HG03558 (cell line): ENCODE data around the gene SLC7A1.

Experiments used
- ATAC-seq: cut with Tn5 transposase; IDR thresholded peaks from one replicate; pipeline ENCODE4 v1.9.1; 2021; ENCODE audit warnings: moderate number of reproducible peaks; ENCODE audit not compliant: unreplicated experiment; ENCODE audit errors: extremely low read depth

The SLC7A1 gene

DNA sequence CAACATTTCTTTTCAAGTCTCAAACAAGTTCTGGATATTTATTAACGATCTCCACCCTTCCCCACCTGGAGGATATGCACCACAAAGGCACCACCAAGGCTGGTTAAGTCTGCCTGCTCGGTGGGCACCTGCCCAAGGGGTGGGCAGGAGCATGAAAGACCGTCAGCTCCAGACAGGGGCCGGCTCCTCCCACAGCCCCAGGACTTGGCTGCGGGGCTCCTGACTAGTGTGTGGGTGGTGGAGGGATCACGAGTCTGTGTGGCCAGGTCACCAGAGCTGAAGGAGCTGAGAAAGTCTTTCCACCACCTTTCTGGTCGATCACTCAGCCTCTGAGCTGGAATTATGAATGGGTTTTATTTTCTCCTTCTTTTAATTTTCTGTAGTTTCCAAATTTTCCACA, 7.8 kb downstream of the SLC7A1 start:
- ATAC-seq: no peak

DNA sequence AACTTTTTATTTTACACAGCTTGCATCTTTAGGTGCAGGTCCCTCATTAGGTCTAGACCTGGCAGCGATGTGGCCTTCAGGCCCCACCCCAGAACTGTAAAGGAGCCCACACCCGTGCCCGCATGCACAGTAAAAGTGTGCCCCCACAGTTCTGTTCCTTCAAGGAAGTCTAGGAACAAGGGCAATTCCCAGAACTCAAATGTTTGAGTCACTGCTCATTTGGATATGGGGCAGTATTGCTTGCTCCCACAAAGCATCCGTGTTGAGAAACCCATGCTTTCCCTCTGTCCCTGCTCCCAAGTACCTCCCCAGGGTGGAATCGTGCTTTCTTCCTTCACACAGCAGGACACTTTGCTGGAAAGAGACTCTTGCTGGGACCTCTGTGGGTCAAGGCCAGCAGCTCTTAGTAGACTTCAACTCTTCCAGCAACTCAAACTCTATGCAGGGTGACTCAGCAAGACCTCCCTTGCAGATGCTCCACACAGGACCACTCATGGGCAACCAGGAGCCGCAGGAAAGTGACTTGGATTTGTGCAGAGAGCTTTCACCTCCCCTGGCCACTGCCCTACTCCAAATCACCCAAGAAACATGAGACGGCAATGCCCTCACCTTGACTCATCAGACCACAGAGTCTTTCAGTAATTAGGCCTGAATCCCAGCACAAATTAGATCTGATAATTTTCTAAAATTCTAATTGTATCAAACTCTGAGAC, 12.3 kb downstream of the SLC7A1 start:
- no peak for ATAC-seq

DNA sequence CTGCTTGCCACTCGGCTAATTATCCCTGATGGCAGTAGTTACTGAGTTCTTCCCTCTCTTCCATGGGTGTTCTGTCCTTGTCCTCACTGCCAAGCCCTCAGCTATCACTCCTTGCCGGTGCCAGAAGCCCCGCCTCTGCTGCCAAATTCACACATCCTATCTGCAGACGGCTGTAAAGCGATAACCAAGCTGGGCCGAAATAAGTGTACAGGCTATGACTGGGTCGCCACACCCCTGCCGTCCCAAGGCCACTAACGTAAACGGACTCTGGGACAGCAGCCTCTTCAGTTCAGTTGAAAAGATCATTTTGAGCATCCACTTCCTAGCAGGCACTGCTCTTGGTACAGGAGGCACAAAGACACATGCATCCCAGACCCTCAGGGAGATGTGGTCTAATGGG, 13.3 kb downstream of the SLC7A1 start:
- no peak for ATAC-seq

DNA sequence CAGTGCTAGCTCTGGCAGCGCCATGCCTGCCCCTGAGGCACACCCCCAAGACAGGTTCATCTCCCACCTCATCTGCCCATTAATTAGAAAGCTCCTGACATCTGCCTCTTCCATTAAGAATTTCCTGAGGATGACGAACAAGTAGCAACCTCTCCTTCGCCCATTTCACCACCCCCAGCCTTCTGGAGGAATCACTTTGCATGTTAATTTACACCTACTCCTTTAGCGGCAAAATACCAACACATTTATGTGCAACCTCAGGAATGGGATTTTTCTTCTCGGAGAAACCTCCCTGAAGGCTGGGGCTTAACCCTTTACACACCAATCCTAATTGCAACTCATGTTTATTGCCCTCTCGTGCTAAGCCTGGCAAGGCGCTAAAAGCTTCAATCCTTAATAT, 13.8 kb downstream of the SLC7A1 start:
- no peak for ATAC-seq

DNA sequence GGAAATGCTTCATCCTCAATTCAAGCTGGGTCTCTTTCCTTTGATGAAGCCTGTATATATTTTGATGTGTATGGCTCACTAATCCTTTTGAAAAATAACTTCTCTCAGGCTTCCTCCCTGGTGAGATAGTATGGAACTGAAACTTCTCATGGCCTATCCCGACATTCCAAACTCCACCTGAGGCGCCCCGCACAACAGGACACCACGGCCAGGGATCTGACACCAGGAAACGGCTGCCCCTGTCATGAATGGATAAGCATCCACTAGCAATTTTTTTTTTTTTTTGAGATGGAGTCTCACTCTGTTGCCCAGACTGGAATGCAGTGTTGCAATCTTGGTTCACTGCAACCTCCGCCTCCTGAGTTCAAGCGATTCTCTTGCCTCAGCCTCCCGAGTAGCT, 16.4 kb downstream of the SLC7A1 start:
- no peak for ATAC-seq

DNA sequence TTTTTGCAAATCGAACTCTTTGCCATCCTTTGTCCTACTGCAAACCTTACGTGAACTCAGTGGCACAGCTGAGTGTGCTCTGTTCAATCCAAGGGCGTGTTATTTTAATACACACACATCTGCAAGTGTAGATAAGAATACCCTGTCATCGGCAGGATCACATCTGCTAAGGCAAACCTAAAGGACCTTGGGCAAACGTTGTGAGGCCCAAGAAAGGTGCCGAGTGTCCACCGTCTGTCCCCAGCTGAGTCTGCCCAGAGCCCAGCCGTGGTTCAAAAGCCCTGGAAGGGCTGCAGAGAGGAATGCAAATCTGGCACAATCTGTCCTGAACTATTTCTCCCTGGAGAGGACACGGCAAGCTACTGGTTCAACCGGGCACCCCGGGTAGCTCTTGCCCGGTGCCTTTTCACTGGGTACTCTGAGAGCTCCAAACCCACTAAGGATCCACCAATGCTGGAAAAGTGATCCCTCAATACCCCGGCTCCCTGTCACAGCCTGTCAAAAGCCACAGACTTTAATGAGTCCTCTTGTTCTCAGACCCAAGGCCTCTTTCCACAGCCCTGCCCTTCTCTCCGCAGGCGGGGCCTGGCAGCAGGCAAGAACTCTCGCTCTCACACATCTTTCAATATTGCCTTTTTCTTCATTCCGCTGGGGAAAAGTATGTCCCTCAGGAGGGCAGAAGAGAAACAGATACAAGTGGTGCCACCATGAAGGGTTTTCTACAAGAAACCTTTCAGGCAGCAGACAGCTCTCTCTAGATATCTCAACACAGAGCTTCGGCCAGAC, 17.0 kb downstream of the SLC7A1 start:
- ATAC-seq: no peak

DNA sequence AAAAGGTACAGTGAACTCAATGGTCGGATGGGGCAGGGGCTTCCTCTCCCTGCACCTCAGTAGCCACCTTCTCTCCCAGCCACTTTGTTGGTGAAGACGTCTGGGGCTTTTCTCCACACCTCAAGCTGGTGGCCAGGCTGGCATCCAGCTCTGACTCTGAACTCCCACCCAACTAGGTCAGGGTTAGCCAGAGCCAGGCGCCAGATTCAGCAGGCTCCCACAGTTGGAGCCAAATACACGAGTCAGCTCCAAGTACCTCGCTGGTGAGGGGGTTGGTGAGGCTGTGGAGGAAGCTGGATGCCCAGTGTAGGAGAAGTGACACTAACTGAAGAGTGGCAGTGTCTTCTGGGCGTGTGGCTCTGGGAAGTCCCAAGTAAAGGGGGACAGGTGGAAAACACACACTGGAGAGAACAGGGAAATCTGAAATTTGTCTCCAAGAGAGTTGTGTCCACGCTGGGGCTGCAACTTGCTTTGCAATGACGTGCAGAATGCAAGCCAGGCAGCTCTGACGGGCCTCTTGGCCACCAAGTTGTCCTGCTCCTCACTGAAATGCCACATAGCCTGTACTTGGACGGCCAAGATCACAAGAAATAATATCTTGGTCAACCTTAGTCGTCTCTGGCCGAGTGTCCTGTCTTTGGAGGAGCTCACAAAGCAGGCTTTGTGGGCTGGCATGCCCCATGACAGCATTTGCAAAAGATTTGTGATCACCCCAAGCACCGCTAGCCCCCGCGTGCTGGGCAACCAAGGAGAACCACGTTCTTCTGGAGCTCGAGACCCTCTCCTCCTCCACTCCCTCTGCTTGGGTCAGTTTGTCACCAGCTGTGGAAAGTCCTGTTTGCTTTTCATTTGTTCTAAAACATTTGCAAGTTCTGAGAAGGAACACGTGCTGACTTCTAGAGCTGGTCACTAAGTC, 18.1 kb downstream of the SLC7A1 start:
- ATAC-seq: no peak

DNA sequence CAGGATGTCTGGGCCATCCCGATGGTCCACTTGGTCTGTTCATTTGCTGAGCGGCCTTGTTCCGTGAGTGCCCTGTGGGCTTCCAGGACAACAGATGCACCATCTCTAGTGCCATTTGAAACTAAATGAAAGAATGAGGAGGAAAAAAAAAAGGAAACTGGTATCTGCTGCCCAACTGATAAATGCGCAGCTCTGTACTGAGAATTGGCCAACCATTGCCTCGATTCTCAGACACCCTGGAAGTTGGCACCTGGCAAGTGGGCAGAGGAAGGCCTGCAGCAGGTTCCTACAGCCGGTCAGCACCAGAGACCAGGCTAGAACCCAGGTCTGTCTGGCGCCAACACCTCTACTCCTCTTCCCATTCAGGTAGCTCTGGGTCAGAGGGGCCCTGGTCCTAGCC, 18.9 kb downstream of the SLC7A1 start:
- no peak for ATAC-seq

DNA sequence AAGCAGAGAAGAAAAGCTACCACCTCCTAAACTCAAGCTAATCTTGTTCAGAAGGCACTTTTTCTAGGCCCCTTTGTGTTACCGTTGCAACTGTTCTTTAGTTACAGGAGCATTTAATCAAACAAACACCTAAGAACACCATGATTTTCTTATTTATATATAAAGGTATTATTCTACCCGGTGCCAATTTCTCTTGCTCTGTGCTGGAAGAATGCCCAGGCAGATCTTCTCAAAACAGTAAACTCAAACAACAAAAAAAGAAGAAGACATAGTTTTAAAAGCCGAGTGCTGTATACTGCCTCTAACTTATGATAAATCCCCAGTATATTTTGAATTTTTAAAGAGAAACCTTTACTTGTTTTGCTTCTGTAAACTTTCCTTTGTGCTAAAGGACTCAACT, 20.4 kb downstream of the SLC7A1 start:
- ATAC-seq: no peak

DNA sequence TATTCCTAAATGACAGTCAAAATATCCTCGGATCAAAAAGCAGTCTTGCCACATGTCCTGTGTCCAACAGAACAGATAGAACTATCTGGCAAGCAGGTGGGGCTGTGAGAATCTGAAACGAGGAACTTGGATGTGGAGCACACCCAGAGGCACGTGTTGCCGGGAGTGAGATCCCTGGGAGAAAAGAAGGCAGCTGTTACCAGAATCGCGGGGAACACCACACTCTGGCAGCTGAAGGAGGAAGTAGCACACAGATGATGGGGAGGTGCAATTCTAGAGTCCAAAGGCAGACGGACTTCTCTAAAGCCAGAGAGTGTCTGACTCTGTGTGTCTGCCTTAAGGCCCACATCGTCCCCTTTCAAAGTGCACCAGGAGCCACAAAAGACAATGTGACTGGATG, 22.3 kb downstream of the SLC7A1 start:
- no peak for ATAC-seq

DNA sequence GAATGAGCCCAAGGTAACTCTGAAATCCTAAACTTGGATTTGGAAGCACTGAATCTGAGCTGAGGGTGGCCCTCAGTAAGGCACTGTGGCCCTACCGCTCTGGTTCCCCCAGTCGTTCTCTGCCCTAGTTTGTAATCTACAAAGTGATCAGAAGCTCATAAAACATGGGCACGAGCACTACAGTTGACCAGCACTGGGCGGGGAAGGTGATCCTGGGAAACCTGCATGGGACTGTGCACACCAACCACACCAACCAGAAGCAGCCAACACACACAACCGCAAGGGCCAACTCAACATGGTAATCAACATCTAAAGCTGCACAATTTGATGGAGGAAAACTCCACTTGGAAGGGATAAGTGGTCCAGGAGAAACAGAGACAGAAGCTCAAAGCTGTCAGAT, 22.9 kb downstream of the SLC7A1 start:
- no peak for ATAC-seq

DNA sequence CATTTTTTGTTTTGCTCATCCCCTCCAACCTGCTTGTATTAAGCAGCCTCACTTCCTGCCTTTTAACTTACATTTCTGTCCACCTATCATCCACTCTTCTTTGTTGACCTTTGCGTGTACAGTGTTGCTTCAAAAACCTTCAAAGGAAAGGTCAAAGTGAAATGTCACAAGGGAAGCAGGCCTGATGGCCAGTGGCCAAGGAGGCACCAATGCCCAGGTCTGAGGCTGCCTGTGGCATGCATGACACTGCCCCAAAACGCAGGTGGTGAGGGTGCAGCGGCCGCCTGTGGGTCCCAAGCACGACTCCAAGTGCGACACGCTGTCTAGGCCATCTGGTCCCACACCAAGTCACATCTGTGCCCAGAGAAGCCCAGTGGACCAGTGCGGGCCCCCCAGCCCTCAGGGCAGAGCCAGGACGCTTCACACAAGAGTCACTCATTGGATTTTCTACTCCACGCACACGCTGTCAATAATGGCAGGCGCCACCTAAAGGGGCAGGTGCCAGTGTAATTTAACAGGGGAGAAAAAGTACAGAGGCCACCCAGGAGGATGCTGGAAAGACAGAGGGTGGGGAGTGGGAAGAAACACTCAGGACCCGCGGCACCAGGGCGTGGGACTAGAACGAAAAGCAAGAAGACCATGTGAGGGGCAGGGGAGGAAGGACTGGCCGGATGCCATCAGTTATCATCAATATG, 23.5 kb downstream of the SLC7A1 start:
- ATAC-seq: no peak

DNA sequence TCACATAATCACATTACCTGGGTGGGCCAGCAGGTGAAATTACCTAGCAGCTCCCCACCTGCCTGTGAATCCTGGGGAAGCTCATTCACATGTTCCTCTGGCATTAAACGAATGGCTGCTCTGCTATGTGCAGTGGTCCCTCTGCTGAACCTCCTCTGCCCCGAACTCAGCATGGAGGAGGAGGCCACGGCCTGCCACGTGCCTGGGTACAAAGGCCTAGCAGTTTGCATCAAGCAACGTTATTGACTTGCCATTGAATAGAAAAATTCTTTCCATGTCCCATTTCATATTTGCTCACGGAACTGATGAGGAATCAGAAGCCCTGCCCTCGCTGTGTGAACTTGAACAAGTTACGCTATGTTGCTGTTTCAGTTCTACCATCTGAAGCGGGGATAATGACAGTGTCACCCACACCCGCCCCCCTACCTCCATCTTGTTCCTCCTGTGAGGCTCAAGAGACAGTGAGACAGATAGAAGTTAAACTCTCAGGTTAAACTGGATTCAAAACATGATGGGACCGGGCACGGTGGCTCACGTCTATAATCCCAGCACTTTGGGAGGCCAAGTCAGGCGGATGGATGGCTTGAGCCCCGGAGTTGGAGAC, 25.3 kb downstream of the SLC7A1 start:
- no peak for ATAC-seq

DNA sequence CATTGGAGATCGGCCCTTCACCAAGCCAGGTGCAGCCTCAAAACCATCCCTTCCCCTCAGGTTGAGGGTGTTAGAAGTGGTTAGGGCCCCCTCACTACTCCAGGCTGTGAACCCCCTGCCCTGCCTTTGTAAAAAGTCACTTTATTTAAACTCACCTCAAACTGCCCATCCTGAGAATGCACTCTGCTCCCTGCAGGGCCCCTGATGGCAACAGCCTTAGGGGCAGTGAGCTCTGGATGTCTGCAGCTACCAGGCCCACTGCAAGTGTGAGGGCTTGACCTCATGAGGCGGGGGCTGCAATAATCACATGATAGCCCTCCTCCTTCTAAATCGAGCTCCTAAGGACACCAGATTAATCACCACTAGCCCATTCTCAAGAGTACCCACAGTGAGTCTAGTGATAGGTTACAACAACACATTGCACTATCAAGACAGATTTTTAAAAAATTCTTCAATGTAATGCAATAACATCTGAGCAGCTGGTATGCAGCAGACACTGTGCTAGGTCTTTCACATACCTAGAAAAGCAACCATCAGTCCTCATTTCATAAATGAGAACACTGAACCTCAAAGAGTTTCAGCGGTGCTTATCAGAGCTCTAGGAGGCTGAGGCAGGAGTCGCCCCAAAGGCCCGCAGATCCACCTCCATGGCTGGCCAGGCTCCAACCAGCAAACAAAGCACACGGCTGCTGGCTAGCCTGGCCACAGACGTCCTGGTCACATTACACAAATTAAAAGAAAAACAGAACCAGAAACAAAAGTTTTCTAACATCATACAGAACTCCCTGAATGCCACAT, 26.0 kb downstream of the SLC7A1 start:
- ATAC-seq: no peak

DNA sequence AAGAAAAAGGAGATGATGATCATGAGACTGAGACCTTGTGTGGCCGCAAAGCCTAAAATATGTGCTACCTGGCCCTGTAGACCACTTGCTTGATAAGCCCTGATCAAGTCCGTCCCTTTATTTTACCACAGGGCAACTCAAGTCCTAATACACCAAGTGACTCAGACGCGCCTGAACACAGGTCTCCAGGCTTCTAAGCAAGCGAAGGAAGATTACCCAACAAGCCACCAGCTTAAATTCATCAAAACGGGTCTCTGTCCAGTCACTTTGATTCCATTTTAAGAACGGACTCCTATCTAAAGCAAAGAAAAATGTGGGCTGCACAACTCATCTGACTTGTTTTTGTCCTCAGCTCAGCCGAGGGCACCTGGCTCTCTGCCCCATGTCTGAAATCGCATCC, 26.8 kb downstream of the SLC7A1 start:
- ATAC-seq: no peak

DNA sequence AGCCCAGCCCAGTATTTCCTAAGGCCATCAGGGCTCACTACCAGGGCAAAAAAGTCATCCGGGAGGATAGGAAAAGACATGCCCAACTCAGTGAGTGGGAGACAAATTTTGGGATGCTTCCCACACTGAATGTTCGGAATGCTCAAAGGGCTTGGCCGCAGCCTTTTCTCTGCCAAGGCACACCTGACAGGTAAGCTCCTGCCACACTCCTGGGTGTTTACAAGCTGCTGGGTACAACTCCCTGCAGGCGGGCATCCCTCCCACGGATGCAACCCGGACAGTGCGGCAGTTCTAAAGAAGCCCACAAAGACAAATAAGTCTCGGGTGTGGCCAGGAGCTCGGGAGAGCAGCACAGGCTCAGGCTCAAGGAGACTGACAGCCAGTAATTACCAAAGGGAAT, 28.1 kb downstream of the SLC7A1 start:
- no peak for ATAC-seq

DNA sequence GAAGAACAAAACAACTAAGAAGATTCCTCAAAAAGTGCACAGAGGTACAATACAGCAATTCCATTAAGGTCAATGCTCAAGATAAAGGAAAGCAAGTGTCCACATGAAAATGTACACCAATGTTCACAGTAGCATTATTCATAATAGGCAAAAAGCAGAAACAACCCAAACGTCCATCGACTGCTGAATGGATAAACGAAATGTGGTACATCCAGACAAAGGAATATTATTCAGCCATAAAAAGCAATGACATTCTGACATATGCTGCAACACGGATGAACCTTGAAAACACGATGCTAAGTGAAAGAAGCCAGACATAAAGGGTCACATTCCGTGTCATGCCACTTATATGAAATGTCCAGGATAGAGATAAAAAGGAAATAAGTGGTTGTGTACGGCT, 29.3 kb downstream of the SLC7A1 start:
- ATAC-seq: no peak

DNA sequence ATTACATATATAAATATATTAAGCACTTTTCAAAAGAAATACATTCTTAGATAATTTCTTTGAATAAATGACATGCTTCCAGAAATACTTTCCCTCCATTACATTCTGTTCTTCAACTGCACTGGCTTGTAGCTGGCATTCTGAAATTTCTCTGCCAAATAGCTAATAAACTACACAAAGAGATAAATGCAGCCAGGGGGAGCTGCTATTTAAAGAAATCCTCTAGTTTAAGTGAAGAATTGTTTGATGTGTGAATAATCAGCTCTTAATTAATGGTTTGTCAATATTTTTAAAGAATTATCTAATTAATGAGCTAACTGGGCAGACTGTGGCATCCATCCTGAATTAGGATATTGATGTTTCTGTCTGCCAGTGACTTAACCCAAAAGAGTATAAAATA, 30.7 kb downstream of the SLC7A1 start:
- ATAC-seq: no peak

DNA sequence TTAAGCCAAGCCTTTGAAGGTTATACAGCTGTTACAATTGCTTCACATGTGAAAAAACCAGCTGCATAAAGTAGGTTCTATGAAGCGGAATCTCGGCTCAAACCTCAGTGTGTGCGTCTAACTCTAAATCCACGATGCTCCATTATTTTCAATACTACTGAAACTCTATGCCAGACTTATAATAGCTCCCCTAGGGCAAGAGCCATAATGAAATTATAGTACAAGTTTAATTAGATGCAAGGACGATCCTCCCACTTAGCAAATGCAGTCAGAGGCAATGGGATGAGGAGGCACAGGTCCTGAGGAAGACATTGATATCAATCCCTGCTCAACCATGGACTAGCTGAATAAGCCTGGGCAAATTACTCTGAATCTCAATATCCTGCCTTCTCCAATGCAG, 31.1 kb downstream of the SLC7A1 start:
- no peak for ATAC-seq
